ENCODE results near the gene FXYD6.

DNA sequence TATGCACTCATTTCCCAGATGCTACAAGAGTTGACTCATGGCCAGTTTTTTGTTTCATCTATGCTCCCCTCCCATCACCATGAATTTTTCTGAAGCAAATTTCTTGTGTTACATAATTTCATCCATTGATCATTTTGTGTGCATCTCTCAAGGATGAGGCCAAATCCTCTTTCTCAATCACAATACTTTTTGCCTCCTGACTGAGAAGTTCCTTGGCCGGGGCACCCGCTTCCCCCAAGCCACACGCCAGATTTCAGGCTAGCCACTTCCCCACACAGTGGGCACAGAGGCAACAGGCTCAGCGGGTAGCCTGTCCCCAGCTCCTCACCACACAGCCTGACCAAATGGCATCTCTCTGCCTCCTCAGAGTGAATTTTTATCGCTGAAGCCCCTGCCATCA is 69.6 kb downstream of the FXYD6 start:
- no peak for TF ChIP-seq EZH2 (IDR thresholded peaks at IDR 0.05)
- TF ChIP-seq POLR2AphosphoS5 (IDR thresholded peaks at IDR 0.05; ENCODE audit: borderline replicate concordance, low read depth, low read length), result no peak
